Esophagus mucosa (tissue), 1 donor: ENCODE results near the gene IL21R. TPM values are rescaled to one million over a fixed set of nuclear protein-coding genes. Genes with fewer than 3 reads are reported as not detected.

ENCODE experiments used
- ATAC-seq: fragments of 200-7000 bp; cut with Tn5 transposase; one replicate; pipeline ENCODE4 v1.9.1; 2020
- total RNA-seq: library from RNA; stranded (reverse); gene quantifications from one replicate; pipeline ENCODE4 v1.2.4, GENCODE V29; 2023
- donor health status: DM: yes; HTN: yes; CAD: no.

Gene IL21R
- total RNA-seq, 1 donor from 2014 or later: 0.56 TPM

DNA sequence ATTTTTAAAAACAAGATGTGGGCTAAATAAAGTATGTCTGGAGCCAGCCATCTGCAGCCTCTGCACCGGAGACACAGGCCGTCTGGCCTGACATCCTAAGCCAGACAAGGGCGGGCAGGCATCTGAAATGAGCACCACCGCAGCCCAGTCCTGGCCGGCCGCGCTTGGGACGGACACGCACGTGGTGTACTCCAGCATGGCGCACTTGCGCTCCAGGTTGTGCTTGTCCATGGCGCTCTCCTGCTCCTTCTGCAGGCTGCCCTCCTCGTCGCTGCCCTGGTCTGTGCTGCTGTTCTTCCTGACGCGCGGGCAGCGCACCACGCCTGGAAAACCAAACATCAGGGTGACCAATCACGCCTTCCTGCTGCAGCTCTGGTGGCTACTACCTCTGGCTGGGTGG lies 87.4 kb downstream of the IL21R start:
- no peak for ATAC-seq

DNA sequence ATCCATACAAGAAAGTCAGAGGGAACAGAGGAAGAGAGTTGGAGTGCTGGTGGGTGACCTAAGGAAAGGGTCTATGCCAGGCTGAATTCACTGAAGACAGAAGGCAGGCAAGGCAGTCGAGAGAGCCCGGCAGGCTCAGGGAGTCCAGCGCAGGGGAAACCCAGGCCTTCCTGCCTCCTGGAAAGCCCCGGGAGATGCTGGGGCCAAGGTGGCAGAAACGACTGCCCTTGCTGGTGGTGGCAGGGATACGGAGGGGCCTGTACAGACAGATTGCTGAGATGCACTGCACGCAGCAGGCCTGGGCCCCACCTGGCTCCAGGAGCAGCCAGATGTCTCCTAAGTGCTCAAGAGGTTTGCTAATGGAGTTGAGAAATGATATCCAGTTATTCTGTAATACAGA lies 87.9 kb downstream of the IL21R start:
- no peak for ATAC-seq

DNA sequence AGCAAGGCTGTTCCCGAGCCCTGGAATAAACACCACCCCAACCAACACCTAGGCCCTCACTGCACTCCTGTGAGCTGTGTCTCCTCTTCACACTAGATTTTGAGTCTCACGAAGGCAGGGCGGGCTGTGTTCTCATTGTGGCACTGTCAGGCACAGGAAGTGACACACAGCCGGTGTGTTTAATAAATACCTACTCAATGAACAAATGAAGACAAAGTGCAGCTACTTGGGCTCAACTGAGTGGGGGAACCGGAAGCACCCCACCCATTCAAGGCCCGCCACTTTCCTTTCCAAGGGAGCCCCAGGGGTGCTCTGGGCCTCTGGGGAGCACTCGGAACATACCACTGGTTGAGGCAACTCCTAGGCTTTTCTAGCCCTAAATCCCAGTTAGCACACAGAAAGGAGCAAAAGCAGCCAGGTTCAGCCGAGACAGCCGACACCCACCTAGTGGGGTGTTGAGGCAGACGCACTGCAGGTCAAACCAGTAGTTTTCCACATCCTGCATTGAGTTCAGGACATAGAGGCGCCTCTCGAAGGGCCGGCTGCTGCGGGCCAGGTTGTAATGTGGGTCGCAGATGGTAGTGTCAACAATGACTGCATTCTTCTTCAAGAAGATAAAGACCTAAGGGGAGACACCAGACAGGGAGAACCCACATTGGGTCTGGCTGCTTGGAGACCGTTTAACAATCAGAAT lies 90.1 kb downstream of the IL21R start:
- ATAC-seq: no peak

- ATAC-seq: no peak
Measured at GRCh38 chr16:27492588-27492979, 90.6 kb downstream of the IL21R start.

- ATAC-seq: no peak
Measured at GRCh38 chr16:27495191-27495590, 93.2 kb downstream of the IL21R start.

DNA sequence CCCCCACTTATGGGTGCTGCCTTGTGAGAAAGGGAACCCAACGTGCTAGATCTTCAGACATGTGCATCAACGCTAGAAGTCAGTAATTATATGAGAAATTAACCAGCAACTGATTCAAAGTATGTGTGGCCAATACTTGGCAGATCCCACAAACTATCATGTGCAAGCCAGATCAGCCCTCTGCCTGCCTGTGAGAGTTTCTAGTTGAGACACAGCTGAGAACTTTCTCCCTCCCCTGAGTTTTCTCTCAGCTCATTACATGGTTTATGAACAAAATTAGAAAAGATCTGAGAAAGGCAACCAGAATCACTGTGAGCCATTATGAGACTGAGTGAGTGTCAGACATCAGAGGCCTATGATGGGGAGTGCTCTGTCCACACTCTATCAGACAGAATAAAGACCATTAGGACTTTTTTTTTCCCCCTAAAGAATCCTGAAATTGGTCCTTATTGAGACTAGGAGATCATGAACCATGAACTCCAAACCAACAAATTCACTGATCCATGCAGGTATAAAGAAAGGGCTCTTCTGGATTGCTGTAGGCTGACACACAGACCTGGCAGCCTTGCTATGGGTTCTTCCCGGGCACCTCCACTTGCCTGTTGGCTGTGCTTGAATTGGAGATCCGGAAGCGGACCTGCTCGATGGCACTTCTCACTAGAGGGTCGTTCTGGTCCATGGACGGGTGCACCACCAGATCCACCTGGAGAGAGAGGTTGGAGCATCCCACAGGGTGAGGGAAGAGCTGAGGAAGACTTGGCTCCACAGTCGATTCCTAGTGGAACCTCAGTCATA lies 96.3 kb downstream of the IL21R start:
- no peak for ATAC-seq

DNA sequence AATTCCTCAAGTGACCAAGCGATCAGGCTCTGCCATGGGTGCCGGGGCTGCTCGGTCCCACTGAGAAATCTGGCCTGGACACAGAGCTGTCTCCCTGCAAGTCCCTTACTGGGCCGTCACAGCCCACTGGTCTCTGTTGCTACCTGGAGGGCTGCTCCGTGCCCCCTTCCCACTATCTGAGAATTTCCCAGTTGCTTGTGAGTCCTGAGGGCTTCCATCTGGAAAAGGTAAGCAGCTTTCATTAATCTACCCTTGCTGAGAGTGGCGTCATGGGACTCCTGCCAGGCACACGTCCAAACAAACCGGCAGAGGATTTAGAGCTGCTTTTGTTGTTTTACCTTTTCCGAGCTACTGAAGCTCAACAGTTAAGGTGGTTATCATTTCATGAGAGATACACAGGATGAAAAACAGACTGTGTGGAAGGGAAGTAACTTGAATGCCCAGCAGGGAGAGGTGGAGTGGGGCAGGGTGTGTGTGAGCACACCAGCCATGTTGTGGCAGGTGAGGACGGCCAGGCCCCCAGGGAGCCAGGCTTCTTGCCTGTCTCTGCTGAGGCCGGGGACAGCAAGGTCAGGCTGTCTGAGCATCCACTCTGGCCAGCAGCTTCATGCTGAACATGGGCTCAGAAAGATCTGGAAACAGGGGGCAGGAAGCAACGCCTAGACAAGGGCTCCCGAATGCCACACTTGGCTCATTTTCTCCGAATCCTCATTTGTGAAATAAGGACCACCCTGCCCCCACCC lies 97.1 kb downstream of the IL21R start:
- no peak for ATAC-seq

- no peak for ATAC-seq
Measured at GRCh38 chr16:27499659-27500055, 97.7 kb downstream of the IL21R start.

- no peak for ATAC-seq
Measured at GRCh38 chr16:27500801-27501200, 98.8 kb downstream of the IL21R start.

Other genes starting within 250 kb of the IL21R start
- gene KDM8, start 198.6 kb upstream of the IL21R start, total RNA-seq: 3.9 TPM
- gene NSMCE1, start 133.4 kb upstream of the IL21R start, total RNA-seq: 46.8 TPM
- 119 TPM for gene IL4R, start 88.2 kb upstream of the IL21R start, total RNA-seq
- 103 TPM for gene GTF3C1, start 147.7 kb downstream of the IL21R start, total RNA-seq
- 21.0 TPM for gene KATNIP, start 148.0 kb downstream of the IL21R start, total RNA-seq